ENCODE data around the gene CTNNA1.

The CTNNA1 gene

GRCh38 chr5:138733509-138733908 lies 19.7 kb upstream of the CTNNA1 start (continued):
- TF ChIP-seq REST (tag by site-specific recombination; IDR thresholded peaks at IDR 0.05) (no peak), ZNF623 (tag by site-specific recombination; IDR thresholded peaks at IDR 0.05) (no peak), SP7 (tag by site-specific recombination; IDR thresholded peaks at IDR 0.05) (no peak), ELK4 (IDR thresholded peaks at IDR 0.05; ENCODE audit: borderline replicate concordance, low read depth, low read length) (no peak), OVOL3 (tag by site-specific recombination; IDR thresholded peaks at IDR 0.05) (no peak), SP3 (tag by site-specific recombination; IDR thresholded peaks at IDR 0.05) (no peak), BCL6B (tag by site-specific recombination; IDR thresholded peaks at IDR 0.05) (no peak), ZNF654 (tag by site-specific recombination; IDR thresholded peaks at IDR 0.05; ENCODE audit: low read depth) (no peak)

- Histone ChIP-seq H3K4me1 (ENCODE audit: control insufficient read depth, insufficient read depth, low read length) (no peaks in the 10 kb centered on the region), H3K4me3 (ENCODE audit: low read depth, low read length) (no peak overlapping the region), H3K36me3 (ENCODE audit: control insufficient read depth in 2 of 2, insufficient read depth in 1 of 2, low read length in 2 of 2) (no peaks in the 10 kb centered on the region), H3K9me3 (ENCODE audit: control insufficient read depth, insufficient read depth, low read depth, low read length) (no peaks in the 10 kb centered on the region), H3K27ac (ENCODE audit: extremely low read depth, low read depth, low read length) (no peak overlapping the region)
- TF ChIP-seq ZBTB1 (tag by site-specific recombination; IDR thresholded peaks at IDR 0.05) (no peak), KLF16 (tag by site-specific recombination; IDR thresholded peaks at IDR 0.05) (no peak), ZNF23 (tag by site-specific recombination; IDR thresholded peaks at IDR 0.05; ENCODE audit: borderline replicate concordance) (no peak), ZNF510 (tag by site-specific recombination; IDR thresholded peaks at IDR 0.05; ENCODE audit: insufficient replicate concordance) (no peak), HOXD13 (CRISPR knock-in tag; IDR thresholded peaks at IDR 0.05; ENCODE audit: borderline replicate concordance) (no peak), PBX3 (CRISPR knock-in tag; IDR thresholded peaks at IDR 0.05) (no peak), ZNF19 (tag by site-specific recombination; IDR thresholded peaks at IDR 0.05; ENCODE audit: low read depth) (no peak), ZFP37 (tag by site-specific recombination; IDR thresholded peaks at IDR 0.05) (no peak), SP2 (tag by site-specific recombination; IDR thresholded peaks at IDR 0.05) (no peak), ZBTB21 (tag by site-specific recombination; IDR thresholded peaks at IDR 0.05) (no peak), ZNF394 (tag by site-specific recombination; IDR thresholded peaks at IDR 0.05; ENCODE audit: borderline replicate concordance) (no peak), ZNF571 (tag by site-specific recombination; IDR thresholded peaks at IDR 0.05) (no peak), ZNF561 (tag by site-specific recombination; IDR thresholded peaks at IDR 0.05; ENCODE audit: borderline replicate concordance) (no peak), KLF1 (tag by site-specific recombination; IDR thresholded peaks at IDR 0.05) (no peak), SETDB1 (IDR thresholded peaks at IDR 0.05; ENCODE audit: insufficient read length, low read length) (no peak), KLF7 (tag by site-specific recombination; IDR thresholded peaks at IDR 0.05; ENCODE audit: borderline replicate concordance) (no peak), SALL2 (tag by site-specific recombination; IDR thresholded peaks at IDR 0.05; ENCODE audit: borderline replicate concordance) (no peak), ZNF266 (tag by site-specific recombination; IDR thresholded peaks at IDR 0.05; ENCODE audit: low read depth) (no peak), ZNF223 (tag by site-specific recombination; IDR thresholded peaks at IDR 0.05) (no peak)
- POLR2A ChIA-PET: interaction anchor here (0.6 kb wide), 1 partner anchor 107 kb away, joined by 3 read pairs; no protein-coding TSS in a partner anchor
- CTCF ChIA-PET: interaction anchor here (1.1 kb wide), 1 partner anchor 558 kb away, joined by 3 read pairs; no protein-coding TSS in a partner anchor
These were observed 16.9 kb upstream of the CTNNA1 start for GRCh38 chr5:138736293-138736692.

All from HEK293 (cell line).